ENCODE data around the gene CLEC11A.

CLEC11A gene, protein sequence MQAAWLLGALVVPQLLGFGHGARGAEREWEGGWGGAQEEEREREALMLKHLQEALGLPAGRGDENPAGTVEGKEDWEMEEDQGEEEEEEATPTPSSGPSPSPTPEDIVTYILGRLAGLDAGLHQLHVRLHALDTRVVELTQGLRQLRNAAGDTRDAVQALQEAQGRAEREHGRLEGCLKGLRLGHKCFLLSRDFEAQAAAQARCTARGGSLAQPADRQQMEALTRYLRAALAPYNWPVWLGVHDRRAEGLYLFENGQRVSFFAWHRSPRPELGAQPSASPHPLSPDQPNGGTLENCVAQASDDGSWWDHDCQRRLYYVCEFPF

DNA sequence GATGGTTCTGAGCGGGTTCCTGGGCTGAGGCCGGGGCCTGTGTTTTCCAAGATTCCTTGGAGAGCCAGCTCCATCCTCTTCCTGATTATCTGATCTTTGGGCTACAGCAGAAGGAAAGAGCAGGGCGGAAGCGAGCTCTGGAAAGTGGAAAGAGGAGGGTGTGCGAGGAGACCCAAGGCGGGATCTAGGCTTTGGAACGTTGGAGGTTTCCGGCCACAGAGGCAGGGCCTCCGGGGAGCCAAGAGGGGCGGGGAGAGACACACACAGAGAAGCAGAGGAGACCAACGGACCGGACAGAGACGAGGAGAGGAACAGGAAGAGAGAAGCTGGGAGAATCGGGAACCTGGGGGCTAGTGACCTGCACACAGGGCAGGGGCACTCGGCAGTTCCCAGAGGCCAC is at the start of gene CLEC11A:
TSS of gene CLEC11A (plus strand) at position 296 of the 400 bp plus-strand sequence. CDS start 162 bp downstream, outside the sequence.
- DNase-seq, result no peak

DNA sequence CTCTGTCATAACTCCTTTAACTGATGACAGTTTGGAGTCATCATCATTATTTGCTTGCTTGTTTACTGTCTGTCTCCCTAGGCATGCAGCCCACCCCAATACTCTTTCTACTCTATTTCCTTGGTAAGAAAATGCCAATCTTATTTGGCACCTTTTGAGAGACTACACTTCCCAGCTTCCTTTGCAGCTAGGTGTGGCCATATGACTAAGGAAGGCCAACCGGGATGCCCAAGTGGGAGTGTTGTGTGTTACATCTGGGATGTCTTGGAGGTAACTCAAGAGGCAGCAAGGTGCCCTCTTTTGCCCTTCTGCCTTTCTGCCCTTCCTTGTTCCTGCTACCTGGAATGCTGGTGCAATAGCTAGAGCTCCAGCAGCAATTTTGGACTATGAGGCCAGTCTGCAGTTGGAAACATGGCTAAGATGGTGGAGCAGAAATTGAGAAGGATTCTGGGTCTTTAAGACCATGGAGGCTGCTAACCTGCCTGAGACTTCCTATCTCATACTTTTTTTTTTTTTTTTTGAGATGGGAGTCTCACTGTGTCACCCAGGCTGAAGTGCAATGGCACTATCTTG is 46.5 kb upstream of the CLEC11A start:
- DNase-seq, result no peak

DNA sequence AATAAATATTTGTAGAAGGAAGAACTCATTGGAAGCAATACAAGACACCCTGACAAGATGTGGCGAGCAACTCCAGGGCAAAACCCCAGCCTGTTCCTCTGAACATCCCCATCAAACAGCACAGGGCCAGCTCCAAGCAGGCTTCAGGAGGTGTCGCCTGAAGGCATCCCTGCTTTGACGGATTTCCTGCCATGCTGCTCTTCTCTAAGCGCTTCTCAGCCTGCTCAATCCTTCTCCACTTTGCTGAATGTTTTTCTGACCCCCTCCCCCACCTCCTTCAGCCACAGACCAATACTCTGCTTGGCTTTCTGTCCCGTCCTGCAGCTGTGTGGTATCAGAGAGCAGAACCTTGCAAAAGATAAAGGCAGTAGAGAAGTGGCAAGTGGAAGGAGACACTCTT is 45.5 kb upstream of the CLEC11A start:
- DNase-seq, result no peak

GRCh38 chr19:50678323-50678722 is 44.8 kb upstream of the CLEC11A start:
- no peak for DNase-seq

- peak in 53 of 56 donors; percentile 2 to 85 (median 48) for DNase-seq
Observed at GRCh38 chr19:50679177-50680125, 43.7 kb upstream of the CLEC11A start.

DNA sequence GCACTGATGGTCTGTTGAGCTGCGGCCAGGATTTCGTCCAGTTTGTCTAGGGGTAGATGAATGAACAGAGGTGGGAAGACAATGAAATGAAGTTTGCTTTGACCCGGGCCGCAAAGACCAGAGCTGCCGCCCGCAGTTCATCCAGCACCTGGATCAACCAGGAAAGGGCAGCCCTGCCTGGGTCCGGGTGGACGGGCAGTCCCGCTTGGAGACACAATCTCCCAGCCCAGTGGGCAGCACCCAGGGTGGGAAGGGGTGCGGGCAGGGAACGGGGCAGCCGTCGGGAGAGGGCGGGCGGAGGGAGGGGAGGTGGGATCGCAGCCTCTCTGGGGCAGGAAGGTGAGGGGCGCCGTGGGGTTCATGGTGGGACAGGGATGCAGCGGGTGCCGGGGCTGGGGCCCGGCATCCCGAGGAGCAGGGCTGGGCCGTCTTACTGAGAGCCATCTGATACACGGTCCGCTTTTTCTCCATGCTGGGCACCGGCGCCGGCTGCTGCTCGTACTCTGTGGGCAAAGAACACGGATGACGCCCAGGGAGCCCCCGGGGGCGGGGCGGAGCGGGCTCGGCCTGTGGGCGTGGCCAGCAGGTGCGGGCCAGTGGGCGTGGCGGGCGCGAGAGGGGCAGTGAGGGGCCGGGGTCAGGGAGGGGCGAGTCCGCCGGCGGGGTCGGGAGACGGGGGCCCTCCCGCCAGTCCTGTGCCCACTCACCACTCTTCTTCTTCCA is 36.7 kb upstream of the CLEC11A start:
- DNase-seq, result no peak

DNA sequence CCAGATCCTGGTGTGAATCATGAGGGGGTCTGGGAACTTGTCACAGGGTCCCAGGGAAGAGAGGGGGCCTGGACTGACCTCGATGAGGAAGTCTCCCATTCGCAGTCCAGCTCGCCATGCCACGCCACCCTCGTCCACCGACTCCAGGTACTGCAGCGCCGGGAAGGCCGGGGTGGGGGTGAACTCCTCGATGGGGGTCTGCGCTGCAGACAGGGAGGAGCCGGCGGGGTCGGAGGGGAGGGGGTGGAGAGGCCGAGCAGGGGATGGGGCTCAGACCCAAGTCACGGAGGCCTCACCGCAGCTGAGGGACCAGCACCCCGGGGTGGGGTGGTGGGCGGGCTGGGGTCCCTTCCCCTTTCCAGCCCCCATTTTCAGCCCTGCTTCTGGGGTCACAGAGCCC is 34.4 kb upstream of the CLEC11A start:
- DNase-seq, result no peak

DNA sequence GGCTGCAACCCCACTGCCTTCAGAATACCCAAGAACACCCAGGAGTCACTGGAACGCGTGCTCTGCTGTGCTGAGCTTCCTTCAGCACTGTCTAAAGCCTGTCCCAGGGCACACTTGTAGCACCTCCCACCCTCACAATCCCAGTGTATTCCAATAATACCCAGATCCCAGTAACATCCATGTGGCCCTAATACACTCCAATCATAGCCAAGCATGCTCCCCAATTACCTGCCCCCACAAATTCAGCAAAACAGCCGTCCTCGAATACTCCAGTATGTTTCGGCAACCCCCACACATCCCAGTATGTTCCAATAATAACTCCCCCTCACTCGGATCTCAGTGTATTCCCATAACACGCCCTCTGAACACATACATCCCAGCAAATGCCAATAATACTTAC is 32.7 kb upstream of the CLEC11A start:
- peak in 7 of 56 donors; percentile 4 to 25 (median 17) for DNase-seq

- DNase-seq, result no peak
Observed at GRCh38 chr19:50693064-50693975, 29.8 kb upstream of the CLEC11A start.

- no peak for DNase-seq
Observed at GRCh38 chr19:50694815-50695145, 28.4 kb upstream of the CLEC11A start.

DNA sequence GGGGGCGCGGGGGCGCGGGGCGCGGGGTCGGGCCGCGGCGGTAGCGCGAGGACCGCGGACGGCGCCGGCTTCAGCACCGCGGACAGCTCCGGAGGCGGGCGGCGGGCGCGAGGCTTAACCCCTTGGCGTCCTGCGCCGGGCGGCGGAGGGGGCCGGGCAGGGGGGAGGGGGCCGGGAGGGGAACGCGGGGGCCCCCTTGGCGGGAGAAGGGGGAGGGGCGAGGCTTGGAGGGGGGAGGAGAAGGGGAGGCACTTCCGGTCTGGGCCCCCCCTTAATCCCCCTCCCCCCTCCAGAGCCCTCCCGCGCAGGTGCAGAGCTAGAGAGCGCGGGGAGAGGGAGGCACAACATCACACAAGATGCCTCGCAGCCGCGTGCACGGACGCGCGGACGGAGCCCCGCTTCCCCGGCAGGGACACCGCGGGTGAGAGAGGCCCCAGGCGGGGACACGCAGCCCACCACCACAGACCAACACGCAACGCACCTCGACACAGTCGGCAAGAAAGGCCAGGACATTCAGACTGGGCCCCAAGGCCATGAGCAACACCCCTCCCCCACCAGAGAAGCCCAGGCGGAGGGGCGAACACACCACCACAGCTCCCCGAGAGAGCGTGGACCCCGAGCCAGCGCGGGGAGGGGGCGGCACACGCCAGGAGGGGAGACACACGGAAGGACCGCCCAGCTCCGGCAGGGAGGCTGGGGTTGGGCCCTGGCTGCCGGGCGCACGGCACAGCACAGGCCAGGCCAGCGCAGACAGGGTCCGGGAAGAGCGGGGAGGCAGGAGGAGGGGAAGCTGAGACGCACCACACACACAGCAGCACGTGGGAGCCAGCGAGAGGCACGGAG is 27.7 kb upstream of the CLEC11A start:
- DNase-seq, result peak in 7 of 56 donors; percentile 4 to 51 (median 30)

- no peak for DNase-seq
Observed at GRCh38 chr19:50696094-50696483, 27.1 kb upstream of the CLEC11A start.

DNA sequence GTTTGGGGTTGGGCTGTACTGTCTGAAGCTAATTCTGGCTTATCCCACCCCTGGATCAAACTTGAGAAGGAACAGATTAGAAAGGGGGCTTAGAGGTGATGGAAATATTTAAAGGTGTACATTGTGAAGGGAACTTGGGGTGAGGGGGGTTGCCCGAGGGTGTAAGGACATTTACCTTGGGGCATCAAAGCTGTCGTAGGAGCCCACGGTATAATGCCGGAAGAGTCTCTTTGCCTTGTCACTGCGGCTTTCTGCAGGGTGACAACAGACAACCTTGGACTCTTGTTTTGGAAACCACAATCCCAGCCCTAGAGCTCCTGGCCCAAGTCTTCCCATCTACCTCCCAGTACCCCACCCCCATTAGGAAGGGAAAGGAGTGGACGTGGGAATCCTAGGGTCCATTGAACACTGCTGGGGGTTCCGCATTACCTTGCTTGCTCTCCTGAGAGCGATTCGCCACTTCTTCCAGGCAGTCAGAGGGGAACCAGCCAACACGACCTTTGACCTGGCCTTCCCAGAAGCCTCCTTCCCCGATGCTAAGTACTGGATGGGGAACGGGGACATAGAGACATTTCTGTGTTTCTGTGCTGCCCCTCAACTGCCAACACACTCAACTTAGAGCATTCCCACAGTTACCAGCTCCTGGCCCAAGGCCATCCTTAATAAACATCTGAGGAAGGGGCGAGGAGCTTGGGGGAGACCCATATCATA is 25.6 kb upstream of the CLEC11A start:
- DNase-seq, result no peak

- no peak for DNase-seq
Observed at GRCh38 chr19:50701367-50701985, 21.7 kb upstream of the CLEC11A start.

DNA sequence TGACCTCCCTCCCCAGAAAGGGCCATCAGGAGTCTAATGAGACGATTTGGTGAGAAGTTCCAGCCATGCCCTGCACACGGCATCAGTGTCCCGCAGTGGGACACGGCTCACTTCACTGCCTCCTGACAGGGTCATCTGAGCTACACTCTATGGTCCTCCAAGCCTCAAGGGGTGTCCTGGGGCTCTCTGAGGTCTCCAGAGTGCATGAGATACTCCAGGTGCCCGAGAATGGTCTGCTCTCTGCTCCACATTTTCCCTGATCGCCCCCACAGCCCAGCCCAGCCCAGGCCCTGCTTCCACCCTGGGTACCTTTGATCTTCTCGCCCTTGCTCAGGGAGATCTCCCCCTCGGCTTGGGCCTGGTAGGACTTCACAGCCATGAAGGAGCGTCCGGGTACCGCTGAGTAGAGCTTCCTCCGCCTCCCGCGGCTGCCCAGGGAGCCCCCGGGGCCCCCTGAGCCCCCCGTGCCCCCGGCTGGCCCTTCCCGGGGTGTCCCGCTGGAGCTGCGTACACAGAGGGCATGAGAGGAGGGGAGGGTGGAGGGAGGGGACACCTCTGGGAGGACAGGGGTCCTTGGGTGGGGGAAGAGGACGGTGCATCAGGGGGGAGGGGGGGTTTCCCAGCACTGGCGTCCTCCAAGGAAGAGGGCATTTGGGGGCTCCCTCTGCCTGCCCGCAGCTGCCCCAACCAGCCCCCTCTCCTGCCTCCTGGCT is 20.9 kb upstream of the CLEC11A start:
- no peak for DNase-seq

DNA sequence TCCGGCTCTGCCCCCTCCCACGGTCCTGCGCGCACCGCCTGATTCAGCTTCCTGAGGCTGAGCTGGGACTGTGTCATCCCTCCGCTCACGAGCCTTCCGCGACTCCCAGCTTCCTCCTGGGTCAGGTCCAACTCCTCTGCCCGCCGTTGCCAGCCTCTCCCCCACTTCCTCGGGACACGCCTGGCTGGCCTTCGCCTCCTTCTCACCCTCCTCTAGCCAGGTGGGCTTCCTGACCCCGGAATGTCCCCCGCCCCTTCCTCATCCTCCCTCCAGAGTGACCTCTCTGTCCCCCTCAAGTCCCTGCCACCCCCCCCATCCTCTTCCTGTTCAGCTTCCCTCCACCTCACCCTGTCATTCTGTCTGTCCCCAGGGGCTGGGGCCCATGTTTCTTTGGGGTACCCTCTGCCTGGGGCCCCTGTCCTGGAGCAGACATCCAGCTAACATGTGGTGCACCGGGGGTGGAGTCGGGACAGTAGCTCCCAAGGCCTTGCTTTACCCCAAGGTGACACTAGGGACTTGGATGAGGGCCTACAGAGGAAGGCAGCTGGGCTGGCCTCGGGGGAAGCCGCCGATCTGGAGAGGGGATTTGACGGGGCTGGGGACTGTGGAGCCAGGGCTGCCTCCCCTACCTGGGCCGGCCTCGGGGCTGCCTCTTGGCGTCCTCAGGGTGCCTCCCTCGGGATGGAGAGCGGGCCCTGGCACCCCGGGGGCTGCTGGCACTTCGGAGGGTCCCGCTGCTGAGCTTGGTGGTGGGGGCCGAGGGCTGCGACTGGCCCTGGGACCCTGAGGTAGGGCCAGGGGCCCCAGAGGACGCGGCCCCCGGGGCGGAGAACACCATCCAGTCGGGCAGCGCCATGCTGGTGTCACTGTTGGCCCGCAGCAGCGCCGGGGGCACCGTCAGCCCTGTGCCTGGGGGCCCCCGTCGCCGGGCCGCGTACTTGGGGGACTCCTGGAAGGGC is 20.0 kb upstream of the CLEC11A start:
- DNase-seq, result no peak
